Activated naive CD4-positive, alpha-beta T cell treated with anti-CD3 and anti-CD28 coated beads, Interleukin-2, amount 50 U/mL, for 72 hours (primary cell): Measurements from ENCODE around the gene ATP4B. TPM values are rescaled to one million over a fixed set of nuclear protein-coding genes. Genes with fewer than 3 reads are reported as not detected.
"Not testable (repeated sequence)": the region's sequence is repeated elsewhere in the genome, so short reads cannot be mapped to it uniquely, and the experiment has no call there.

Experiments used
- ATAC-seq, 2 donors: fragments of 150-1000 bp; cut with Tn5 transposase; 2 replicates each; pipeline ENCODE4 v1.10.0; 2021; ENCODE audit warnings: mild to moderate bottlenecking in 2 of 2, moderate library complexity in 2 of 2
- DNase-seq, 2 donors: peaks; one replicate each; pipeline ENCODE4 v3.0.0; 2021 to 2022; ENCODE audit warnings: low spot score in 2 of 2
- H3K27ac Mint-ChIP-seq, 2 donors: one replicate each; pipeline ENCODE4 v1.8.0; 2022; ENCODE audit warnings: mild to moderate bottlenecking in 2 of 2, mixed read lengths in 2 of 2
- H3K36me3 Mint-ChIP-seq, 2 donors: one replicate each; pipeline ENCODE4 v1.8.0; 2022; ENCODE audit warnings: mixed read lengths in 2 of 2
- H3K9me3 Mint-ChIP-seq, 2 donors: one replicate each; pipeline ENCODE4 v1.8.0; 2022; ENCODE audit warnings: mixed read lengths in 2 of 2
- total RNA-seq, 2 donors: library from RNA; stranded (reverse); gene quantifications; one replicate each; pipeline ENCODE4 v1.2.3, GENCODE V29; 2022

ATP4B gene
- total RNA-seq, 2 donors from 2014 or later = not detected

- Mint-ChIP-seq H3K36me3 (peaks cover 14 to 32% of the 10 kb centered on the region in 2 donors), H3K27ac (no peak overlapping the region), H3K9me3 (no peaks in the 10 kb centered on the region)
- no peak for ATAC-seq
- no peak for DNase-seq
Measured at GRCh38 chr13:113622791-113623490, 35.1 kb downstream of the ATP4B start.

GRCh38 chr13:113621986-113622550 lies 35.9 kb downstream of the ATP4B start:
- H3K36me3 Mint-ChIP-seq = peaks cover 14 to 31% of the 10 kb centered on the region in 2 donors
- not testable (repeated sequence) for H3K9me3 Mint-ChIP-seq, ATAC-seq, H3K27ac Mint-ChIP-seq, DNase-seq

GRCh38 chr13:113621498-113621897 lies 36.5 kb downstream of the ATP4B start:
- ATAC-seq, H3K27ac Mint-ChIP-seq, DNase-seq: not testable (repeated sequence)

GRCh38 chr13:113621046-113621445 lies 37.0 kb downstream of the ATP4B start:
- peaks cover 8 to 27% of the 10 kb centered on the region in 2 donors for H3K36me3 Mint-ChIP-seq
- DNase-seq (no peak), ATAC-seq (no peak)
- no peak overlapping the region for H3K27ac Mint-ChIP-seq
- no peaks in the 10 kb centered on the region for H3K9me3 Mint-ChIP-seq

More at GRCh38 chr13:113621498-113621897, 36.5 kb downstream of the ATP4B start:
- H3K36me3 Mint-ChIP-seq = peaks cover 9 to 27% of the 10 kb centered on the region in 2 donors
- not testable (repeated sequence) for H3K9me3 Mint-ChIP-seq

- DNase-seq (no peak), ATAC-seq (no peak)
- H3K9me3 Mint-ChIP-seq = no peaks in the 10 kb centered on the region
- H3K27ac Mint-ChIP-seq = no peak overlapping the region
- H3K36me3 Mint-ChIP-seq = peaks cover 8 to 27% of the 10 kb centered on the region in 2 donors
Measured at GRCh38 chr13:113620036-113620796, 37.8 kb downstream of the ATP4B start.

DNA sequence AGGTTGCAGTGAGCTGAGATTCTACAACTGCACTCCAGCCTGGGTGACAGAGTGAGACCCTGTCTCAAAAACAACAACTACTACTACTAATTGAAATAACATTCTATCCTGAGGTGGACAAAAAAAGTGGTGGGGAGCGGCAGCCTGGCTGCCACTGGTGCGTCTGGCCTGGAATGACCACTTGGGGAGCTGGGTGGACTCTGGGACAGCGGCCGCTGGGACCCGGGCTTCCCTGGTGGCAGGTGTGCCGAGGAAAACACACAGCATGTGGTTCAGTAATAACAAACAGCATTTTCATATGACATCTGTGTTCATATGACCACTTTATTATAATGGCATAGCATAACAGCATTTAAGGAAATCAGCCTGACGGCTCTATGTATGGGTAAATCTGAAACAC lies 39.5 kb downstream of the ATP4B start:
- no peaks in the 10 kb centered on the region for H3K9me3 Mint-ChIP-seq
- peaks cover 0 to 15% of the 10 kb centered on the region in 2 donors for H3K36me3 Mint-ChIP-seq
- DNase-seq (no peak), ATAC-seq (no peak)
- H3K27ac Mint-ChIP-seq = no peak overlapping the region

DNA sequence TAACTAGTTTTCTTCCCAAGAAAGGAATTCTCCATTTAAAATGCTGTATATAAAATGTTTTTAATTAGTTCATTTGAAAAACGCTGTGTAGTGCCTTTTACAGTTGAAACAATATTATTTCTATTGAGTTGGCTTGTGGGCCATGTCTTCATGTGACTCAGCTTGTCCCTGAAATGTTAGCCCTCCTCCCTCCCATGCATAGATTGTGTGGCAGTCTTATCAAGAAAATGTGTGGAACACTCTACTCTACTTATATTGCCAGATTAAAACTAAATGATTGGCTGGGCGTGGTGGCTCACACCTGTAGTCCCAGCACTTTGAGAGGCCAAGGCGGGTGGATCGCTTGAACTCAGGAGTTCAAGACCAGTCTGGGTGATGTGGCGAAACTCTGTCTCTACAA lies 40.0 kb downstream of the ATP4B start:
- peaks cover 0 to 10% of the 10 kb centered on the region in 2 donors for H3K36me3 Mint-ChIP-seq
- DNase-seq (no peak), ATAC-seq (no peak)
- no peak overlapping the region for H3K27ac Mint-ChIP-seq
- no peaks in the 10 kb centered on the region for H3K9me3 Mint-ChIP-seq

DNA sequence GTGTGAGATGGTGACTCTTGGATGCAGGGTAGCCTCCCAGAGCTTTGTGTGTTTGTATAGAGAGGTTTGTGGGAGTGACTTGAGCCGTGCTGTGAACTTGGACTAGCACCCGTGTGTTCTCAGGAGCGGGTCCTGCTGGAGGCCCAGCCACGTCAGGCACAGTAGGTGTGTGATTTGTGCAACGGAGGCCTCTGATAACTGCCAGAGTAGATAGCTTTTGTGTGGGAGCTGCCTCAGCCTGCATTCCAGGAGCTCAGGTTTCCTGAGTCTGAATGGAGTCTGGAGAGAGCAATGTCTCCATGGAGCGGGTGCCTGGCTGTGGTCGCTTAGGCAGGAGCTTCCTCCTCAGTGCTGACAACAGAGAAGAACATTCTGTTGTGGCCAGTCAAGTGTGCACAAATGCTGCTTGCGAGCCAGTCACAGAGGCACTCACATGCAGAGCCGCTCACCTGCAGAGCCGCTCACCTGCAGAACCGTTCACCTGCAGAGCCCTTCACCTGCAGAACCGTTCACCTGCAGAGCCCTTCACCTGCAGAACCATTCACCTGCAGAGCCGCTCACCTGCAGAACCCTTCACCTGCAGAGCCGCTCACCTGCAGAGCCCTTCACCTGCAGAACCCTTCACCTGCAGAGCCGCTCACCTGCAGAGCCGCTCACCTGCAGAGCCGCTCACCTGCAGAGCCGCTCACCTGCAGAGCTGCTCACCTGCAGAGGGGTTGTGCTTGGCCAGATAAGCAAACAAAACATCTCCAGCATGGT lies 40.8 kb downstream of the ATP4B start:
- no peaks in the 10 kb centered on the region for H3K9me3 Mint-ChIP-seq
- no peak for DNase-seq
- H3K36me3 Mint-ChIP-seq = peaks cover 0 to 2% of the 10 kb centered on the region in 2 donors
- peak overlapping the region in 1 of 2 donors; percentile 67 for H3K27ac Mint-ChIP-seq
- ATAC-seq = no peak

- H3K27ac Mint-ChIP-seq = peak overlapping the region in 1 of 2 donors; percentile 67
- H3K36me3 Mint-ChIP-seq = peaks cover 0 to 3% of the 10 kb centered on the region in 2 donors
- ATAC-seq = no peak
- no peaks in the 10 kb centered on the region for H3K9me3 Mint-ChIP-seq
- no peak for DNase-seq
Measured at GRCh38 chr13:113616281-113616906, 41.6 kb downstream of the ATP4B start.

DNA sequence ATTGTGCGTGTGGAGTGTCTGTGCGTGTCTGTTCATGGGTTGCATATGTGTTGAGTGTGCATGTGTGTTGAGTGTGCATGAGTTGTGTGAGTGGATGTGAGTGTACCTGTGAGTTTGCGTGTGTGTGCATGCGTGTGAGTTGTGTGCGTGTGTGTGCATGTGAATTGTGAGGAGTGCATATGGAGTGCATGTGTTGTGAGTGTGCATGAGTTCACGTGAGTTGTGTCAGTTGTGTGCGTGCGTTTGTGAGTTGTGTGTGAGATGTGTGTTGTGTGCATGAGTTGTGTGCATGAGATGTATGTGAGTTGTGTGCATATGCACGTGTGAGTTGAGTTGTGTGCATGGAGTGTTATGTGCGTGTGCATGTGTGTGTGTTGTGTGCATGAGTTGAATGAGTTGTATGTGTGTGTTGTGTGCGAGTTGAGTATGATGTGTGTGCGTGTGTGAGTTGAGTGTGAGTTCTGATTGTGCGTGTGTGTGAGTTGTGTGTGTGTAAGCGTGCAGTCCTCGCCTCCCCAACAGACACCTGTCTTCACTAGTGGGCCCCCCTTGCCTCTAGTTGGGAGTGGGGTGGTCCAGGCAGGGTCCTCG lies 44.1 kb downstream of the ATP4B start:
- ATAC-seq = no peak
- no peak overlapping the region for H3K27ac Mint-ChIP-seq
- H3K36me3 Mint-ChIP-seq = peaks cover 0 to 11% of the 10 kb centered on the region in 2 donors

DNA sequence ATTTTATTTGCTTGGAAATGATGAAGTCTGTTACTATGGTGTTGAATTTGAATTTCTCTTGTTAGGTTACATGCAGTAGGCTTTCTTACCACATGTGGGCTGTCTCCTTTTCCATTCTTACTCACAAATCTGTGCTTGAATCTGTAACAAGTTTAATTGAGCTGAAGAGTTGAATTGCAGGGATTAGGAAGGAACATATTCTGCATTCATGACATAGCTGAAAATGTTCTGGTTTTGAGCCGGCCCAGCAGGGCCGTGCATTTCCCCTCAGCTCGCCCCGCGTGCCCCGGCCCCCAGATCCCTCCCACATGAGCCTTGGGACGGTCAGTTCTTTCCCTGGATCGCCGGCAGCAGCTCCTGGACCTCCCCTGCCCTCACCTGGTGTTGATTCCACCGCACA lies 45.4 kb downstream of the ATP4B start:
- H3K36me3 Mint-ChIP-seq = peaks cover 0 to 11% of the 10 kb centered on the region in 2 donors
- peak overlapping the region; percentile 33 to 90 for H3K27ac Mint-ChIP-seq
- no peaks in the 10 kb centered on the region for H3K9me3 Mint-ChIP-seq
- DNase-seq (no peak), ATAC-seq (peak in 1 of 2 donors; percentile 30)

More for the DNA sequence above, 44.1 kb downstream of the ATP4B start:
- DNase-seq = no peak
- H3K9me3 Mint-ChIP-seq = no peaks in the 10 kb centered on the region

DNA sequence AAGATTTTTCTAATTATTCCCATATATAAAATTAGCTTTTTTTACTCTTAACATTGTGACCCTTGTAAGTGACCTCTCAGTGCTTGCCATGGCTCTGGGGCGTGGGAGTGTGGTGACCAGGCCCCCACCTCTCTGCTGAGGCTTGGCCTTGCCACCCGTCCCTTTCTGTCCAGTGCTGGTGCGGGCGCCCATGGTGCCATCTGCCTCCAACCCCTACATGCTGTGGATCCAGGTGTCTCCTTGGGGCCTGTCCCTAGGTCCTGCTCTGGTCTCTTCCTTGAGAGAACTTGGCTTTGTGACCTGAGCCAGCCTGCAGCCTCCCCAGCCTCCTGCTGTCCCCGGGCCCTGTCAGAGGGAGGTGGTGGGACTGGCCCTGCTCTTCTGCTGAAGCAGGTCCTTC lies 46.0 kb downstream of the ATP4B start:
- Mint-ChIP-seq H3K27ac (peak overlapping the region; percentile 33 to 90), H3K36me3 (peaks cover 0 to 11% of the 10 kb centered on the region in 2 donors)
- no peak for ATAC-seq

GRCh38 chr13:113610266-113610665 lies 47.7 kb downstream of the ATP4B start:
- ATAC-seq = no peak
- peak overlapping the region in 1 of 2 donors; percentile 72 for H3K27ac Mint-ChIP-seq

More for the DNA sequence above, 46.0 kb downstream of the ATP4B start:
- no peak for DNase-seq
- no peaks in the 10 kb centered on the region for H3K9me3 Mint-ChIP-seq

GRCh38 chr13:113609616-113610015 lies 48.4 kb downstream of the ATP4B start:
- no peak for DNase-seq
- Mint-ChIP-seq H3K9me3 (no peaks in the 10 kb centered on the region), H3K27ac (no peak overlapping the region), H3K36me3 (peaks cover 0 to 11% of the 10 kb centered on the region in 2 donors)
- ATAC-seq = no peak

More at GRCh38 chr13:113610266-113610665, 47.7 kb downstream of the ATP4B start:
- no peak for DNase-seq
- Mint-ChIP-seq H3K9me3 (no peaks in the 10 kb centered on the region), H3K36me3 (peaks cover 0 to 11% of the 10 kb centered on the region in 2 donors)

DNA sequence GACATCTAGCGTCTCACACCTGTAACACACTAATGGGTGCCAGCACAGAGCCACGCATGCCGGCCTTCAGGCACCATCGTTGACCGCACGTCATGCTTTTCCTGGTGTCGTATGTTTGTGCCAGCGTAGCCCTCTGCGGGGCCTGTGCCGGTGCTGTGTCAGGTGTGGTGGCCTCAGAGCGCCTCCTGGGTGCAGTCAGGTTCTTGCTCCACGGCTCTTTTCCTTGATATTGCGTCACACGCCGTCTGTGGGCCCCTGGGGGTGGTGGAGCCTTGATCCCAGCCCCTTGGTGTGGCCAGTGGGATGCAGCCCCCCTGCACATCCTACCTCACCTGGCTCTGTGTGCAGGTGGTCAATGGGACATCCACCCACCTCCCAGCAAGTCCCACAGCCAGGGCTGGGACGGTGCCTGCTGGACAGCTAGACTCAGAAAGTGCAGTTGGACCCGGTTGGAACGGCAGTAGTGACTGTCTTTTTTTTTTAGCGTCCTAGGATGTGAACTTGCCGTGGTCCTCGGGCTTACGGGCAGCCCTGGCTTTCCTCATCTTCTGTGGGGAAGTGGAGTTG lies 48.9 kb downstream of the ATP4B start:
- H3K9me3 Mint-ChIP-seq = no peaks in the 10 kb centered on the region
- peak overlapping the region in 1 of 2 donors; percentile 30 for H3K27ac Mint-ChIP-seq
- DNase-seq (no peak), ATAC-seq (no peak)
- H3K36me3 Mint-ChIP-seq = peaks cover 0 to 11% of the 10 kb centered on the region in 2 donors
